Measurements from ENCODE around the gene S100A13.

Gene S100A13

DNA sequence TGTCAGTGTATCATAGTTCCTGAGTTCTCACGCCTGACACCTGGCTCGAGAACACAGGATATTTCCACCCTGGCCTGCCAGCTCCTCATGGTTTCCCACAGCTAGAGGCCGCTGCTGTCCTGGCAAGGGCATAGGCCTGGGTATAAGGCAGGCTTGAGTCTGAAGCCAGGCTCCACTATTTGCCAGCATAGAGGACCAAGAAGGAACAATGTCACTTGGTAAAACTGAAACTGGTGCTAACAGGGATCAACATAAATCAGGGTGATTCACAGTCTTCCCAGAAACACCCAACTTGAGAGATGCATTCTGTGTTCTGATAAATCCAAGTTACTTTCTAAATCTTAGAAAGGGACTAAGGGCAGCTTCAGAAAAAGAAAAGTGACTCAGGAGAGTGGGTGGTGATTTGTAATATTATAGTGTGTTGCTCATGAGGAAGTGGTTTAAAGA, 54.7 kb downstream of the S100A13 start:
- no peaks in the 10 kb centered on the region for H3K36me3 ChIP-seq
- H3K27ac ChIP-seq: peak overlapping the region; percentile 54 to 65
- intact Hi-C loops (cut with DNase I; ENCODE audit: low total_unique reads): loop anchor here (2.0 kb wide), 1 partner anchor 44 kb away; the partner anchor contains the start of gene S100A14
- H3K4me3 ChIP-seq: no peak overlapping the region
- TF ChIP-seq, protein P1, sequence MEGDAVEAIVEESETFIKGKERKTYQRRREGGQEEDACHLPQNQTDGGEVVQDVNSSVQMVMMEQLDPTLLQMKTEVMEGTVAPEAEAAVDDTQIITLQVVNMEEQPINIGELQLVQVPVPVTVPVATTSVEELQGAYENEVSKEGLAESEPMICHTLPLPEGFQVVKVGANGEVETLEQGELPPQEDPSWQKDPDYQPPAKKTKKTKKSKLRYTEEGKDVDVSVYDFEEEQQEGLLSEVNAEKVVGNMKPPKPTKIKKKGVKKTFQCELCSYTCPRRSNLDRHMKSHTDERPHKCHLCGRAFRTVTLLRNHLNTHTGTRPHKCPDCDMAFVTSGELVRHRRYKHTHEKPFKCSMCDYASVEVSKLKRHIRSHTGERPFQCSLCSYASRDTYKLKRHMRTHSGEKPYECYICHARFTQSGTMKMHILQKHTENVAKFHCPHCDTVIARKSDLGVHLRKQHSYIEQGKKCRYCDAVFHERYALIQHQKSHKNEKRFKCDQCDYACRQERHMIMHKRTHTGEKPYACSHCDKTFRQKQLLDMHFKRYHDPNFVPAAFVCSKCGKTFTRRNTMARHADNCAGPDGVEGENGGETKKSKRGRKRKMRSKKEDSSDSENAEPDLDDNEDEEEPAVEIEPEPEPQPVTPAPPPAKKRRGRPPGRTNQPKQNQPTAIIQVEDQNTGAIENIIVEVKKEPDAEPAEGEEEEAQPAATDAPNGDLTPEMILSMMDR (IDR thresholded peaks at IDR 0.05): peak; percentile 78 to 90
- peak; percentile 90 to 93 for DNase-seq
- no peaks in the 10 kb centered on the region for H3K27me3 ChIP-seq
- H3K9me3 ChIP-seq: no peaks in the 10 kb centered on the region
- peaks cover 5 to 36% (median 28%) of the 10 kb centered on the region in 4 donors for H3K4me1 ChIP-seq

- TF ChIP-seq, protein P1 (IDR thresholded peaks at IDR 0.05): no peak
- intact Hi-C loops (cut with DNase I; ENCODE audit: low total_unique reads): loop anchor here (2.0 kb wide), 1 partner anchor 45 kb away; the partner anchor contains the start of gene S100A14
- Histone ChIP-seq H3K27me3 (no peaks in the 10 kb centered on the region), H3K4me1 (peaks cover 5 to 42% (median 32%) of the 10 kb centered on the region in 4 donors), H3K36me3 (no peaks in the 10 kb centered on the region), H3K9me3 (no peaks in the 10 kb centered on the region), H3K4me3 (no peak overlapping the region), H3K27ac (peak overlapping the region; percentile 54 to 65)
- no peak for DNase-seq
These were observed 55.6 kb downstream of the S100A13 start for GRCh38 chr1:153571706-153572105.

GRCh38 chr1:153570874-153571273, 56.4 kb downstream of the S100A13 start:
- DNase-seq: no peak
- H3K4me3 ChIP-seq: no peak overlapping the region
- no peak overlapping the region for H3K27ac ChIP-seq
- TF ChIP-seq, protein P1 (IDR thresholded peaks at IDR 0.05): no peak
- intact Hi-C loops (cut with DNase I; ENCODE audit: low total_unique reads): no loop called here
- no peaks in the 10 kb centered on the region for H3K27me3 ChIP-seq
- no peaks in the 10 kb centered on the region for H3K9me3 ChIP-seq
- H3K4me1 ChIP-seq: peaks cover 10 to 49% (median 40%) of the 10 kb centered on the region in 4 donors
- no peaks in the 10 kb centered on the region for H3K36me3 ChIP-seq

DNA sequence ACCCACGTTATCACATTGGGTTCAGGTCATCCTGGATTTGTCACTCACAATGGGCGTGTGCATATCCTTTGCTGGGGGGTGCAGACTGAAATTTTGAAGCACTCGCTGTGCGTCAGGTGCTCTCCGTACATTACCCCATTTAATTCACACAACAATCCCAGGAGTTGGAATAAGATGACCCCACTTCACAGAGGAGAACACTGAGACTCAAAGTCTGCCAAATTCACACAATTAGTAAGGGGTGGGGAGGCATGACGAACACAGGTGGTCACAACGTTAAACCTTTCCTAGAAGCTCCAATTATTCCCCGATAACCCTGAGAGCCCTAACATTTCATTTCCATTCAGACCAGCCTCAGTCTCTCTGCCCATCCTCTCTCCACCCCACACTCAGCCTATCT, 57.8 kb downstream of the S100A13 start:
- H3K4me3 ChIP-seq: no peak overlapping the region
- H3K4me1 ChIP-seq: peaks cover 15 to 61% (median 47%) of the 10 kb centered on the region in 4 donors
- no peak overlapping the region for H3K27ac ChIP-seq
- no peak for DNase-seq
- intact Hi-C loops (cut with DNase I; ENCODE audit: low total_unique reads): loop anchor here (2.0 to 5.0 kb wide), 2 partner anchors 59 to 103 kb away; partner anchors contain the start of gene ILF2
- H3K36me3 ChIP-seq: no peaks in the 10 kb centered on the region
- TF ChIP-seq, protein P1 (IDR thresholded peaks at IDR 0.05): no peak
- no peaks in the 10 kb centered on the region for H3K27me3 ChIP-seq
- H3K9me3 ChIP-seq: no peaks in the 10 kb centered on the region

Data from tibial artery (tissue), 4 donors.